ENCODE measurements around the gene COL2A1.
A peak's percentile ranks its signal among the peaks of the same experiment; 100 is the strongest.

Gene COL2A1

GRCh38 chr12:47972895-47973294, 31.4 kb downstream of the COL2A1 start:
- TF ChIP-seq, protein P1, sequence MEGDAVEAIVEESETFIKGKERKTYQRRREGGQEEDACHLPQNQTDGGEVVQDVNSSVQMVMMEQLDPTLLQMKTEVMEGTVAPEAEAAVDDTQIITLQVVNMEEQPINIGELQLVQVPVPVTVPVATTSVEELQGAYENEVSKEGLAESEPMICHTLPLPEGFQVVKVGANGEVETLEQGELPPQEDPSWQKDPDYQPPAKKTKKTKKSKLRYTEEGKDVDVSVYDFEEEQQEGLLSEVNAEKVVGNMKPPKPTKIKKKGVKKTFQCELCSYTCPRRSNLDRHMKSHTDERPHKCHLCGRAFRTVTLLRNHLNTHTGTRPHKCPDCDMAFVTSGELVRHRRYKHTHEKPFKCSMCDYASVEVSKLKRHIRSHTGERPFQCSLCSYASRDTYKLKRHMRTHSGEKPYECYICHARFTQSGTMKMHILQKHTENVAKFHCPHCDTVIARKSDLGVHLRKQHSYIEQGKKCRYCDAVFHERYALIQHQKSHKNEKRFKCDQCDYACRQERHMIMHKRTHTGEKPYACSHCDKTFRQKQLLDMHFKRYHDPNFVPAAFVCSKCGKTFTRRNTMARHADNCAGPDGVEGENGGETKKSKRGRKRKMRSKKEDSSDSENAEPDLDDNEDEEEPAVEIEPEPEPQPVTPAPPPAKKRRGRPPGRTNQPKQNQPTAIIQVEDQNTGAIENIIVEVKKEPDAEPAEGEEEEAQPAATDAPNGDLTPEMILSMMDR (conservative IDR thresholded peaks at IDR 0.05; ENCODE audit: low read depth, low read length): no peak
- H3K4me3 ChIP-seq (ENCODE audit: low read length): no peak overlapping the region
- no peak for DNase-seq (ENCODE audit: low read depth)

DNA sequence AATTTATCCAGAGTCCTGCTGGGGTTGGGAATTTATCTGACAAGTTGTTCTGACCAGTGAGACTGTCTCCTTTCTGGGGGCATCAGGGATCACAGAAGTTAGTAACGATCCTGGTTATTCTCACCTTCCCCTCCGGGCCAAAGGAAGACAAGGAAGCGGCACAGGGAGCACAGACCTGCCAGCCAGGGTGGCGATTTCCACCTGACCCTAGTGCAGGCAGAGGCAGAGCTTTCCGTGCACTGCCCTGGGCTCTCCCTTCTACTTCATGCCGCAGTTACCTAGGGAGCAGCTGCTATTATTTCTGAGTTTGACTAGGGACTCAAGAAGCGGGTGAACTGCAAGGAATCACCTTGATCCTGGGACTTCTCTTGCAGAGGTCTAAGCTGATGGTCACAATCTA, 33.4 kb downstream of the COL2A1 start:
- H3K4me3 ChIP-seq (ENCODE audit: low read length): no peak overlapping the region
- TF ChIP-seq, protein P1 (conservative IDR thresholded peaks at IDR 0.05; ENCODE audit: low read depth, low read length): no peak
- no peak for DNase-seq (ENCODE audit: low read depth)

DNA sequence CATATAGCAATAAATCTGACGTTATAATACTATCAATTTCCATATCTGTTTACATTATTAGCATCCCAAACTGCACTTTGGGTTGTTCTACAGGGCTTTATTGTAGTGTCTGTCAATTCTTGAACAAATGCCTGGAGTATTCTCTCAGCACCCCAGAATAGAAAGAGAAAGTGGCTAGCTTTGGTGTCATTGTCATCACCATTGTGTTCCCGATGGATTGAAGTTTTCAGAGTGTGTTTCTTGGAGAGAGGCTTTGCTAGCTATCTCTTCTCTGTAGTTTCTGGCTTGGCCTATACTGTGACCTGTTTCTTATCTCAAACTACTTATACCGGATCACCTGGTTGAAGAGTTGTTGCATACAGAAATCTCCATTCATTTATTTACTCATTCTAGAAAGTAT, 34.4 kb downstream of the COL2A1 start:
- TF ChIP-seq, protein P1 (conservative IDR thresholded peaks at IDR 0.05; ENCODE audit: low read depth, low read length): no peak
- H3K4me3 ChIP-seq (ENCODE audit: low read length): no peak overlapping the region
- no peak for DNase-seq (ENCODE audit: low read depth)

- DNase-seq (ENCODE audit: low read depth): no peak
- TF ChIP-seq, protein P1 (conservative IDR thresholded peaks at IDR 0.05; ENCODE audit: low read depth, low read length): no peak
- no peak overlapping the region for H3K4me3 ChIP-seq (ENCODE audit: low read length)
Measured at GRCh38 chr12:47967461-47968321, 36.6 kb downstream of the COL2A1 start.

GRCh38 chr12:47965581-47965980, 38.7 kb downstream of the COL2A1 start:
- DNase-seq (ENCODE audit: low read depth): no peak
- TF ChIP-seq, protein P1 (conservative IDR thresholded peaks at IDR 0.05; ENCODE audit: low read depth, low read length): no peak
- no peak overlapping the region for H3K4me3 ChIP-seq (ENCODE audit: low read length)

- DNase-seq (ENCODE audit: low read depth): peak; percentile 4
- TF ChIP-seq, protein P1 (conservative IDR thresholded peaks at IDR 0.05; ENCODE audit: low read depth, low read length): no peak
- H3K4me3 ChIP-seq (ENCODE audit: low read length): peak overlapping the region; percentile 83
Measured at GRCh38 chr12:47964106-47964728, 40.1 kb downstream of the COL2A1 start.

Measured in retinal pigment epithelial cell (primary cell).